DMS53 treated with DMSO at 0.1 percent for 48 hours (cell line): Measurements from ENCODE around the gene RNASE11.
"Not testable (repeated sequence)": the region's sequence is repeated elsewhere in the genome, so short reads cannot be mapped to it uniquely, and the experiment has no call there.

Experiments used
- DNase-seq: peaks from one replicate; lab custom pipeline; 2025; ENCODE audit not compliant: unreplicated experiment; lab: John Stamatoyannopoulos, UW

Gene RNASE11

DNA sequence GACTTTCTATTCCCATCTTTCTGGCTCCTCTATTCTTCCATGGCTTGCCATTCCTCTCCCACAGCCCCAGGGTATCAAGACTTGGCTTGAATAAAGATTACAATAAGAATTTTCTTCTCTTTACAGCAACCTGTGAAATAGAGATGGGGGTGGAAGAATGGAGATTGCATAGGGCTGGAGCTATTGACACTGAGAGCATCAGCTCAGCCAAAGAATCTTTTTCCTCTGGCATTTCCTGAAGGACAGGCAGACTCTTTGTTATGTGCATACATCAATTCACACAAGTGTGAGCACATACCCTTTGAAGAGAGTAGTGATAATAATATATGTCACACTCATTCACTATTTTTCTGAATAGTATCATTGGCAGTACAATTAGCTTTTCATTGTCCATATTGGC lies 4.7 kb downstream of the RNASE11 start:
- DNase-seq, result no peak

DNA sequence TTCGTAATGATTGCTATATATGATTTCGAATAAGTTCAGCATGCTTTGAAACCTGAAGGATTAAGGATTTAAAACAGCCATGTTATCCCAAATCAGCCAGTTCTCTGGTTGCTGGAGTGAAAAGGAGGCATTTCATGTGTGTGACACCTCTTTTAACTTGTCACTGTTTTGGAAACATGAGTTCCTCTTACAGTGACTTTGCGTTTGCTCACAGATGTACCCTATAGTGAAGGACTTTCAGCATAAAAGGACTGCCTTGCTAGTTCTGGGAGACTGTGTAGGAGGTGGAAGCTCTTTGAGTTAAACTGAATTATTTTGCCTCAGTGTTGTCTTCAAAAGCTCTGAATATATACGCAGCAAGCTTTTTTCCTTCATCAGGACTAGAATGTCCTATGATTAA lies 7.6 kb downstream of the RNASE11 start:
- DNase-seq, result no peak

DNA sequence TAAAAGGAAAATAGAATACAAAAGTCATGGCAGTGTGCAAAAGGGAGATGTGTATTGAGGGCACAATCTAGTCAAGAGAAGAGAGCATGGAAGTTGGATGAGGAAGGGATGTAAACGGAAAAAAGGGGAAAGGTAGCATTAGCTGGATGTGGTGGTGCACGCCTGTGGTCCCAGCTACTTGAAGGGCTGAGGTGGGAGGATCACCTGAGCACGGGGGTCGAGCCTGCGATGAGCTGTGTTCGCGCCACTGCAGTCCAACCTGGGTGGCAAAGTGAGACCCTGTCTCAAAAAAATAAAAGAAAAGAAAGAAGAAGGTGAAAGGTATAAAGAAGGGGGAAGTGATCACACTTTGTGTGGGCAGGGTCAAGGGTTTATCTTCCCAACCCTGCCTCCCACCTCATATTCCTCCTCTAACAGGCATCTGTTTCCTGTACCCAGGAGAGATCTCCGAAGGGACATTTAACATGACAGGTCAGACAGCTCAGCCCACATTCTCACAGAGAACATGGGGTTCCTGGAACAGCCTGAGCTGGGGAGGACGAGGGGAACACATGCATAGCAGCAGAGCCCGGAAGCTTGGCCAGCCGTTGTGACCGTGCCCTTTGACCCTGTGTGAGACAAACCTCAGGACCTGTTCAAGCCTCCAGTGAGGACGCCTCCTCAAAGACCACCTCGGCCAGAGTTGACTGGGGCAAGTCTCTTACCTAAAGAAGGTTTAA lies 8.9 kb downstream of the RNASE11 start:
- DNase-seq, result no peak

DNA sequence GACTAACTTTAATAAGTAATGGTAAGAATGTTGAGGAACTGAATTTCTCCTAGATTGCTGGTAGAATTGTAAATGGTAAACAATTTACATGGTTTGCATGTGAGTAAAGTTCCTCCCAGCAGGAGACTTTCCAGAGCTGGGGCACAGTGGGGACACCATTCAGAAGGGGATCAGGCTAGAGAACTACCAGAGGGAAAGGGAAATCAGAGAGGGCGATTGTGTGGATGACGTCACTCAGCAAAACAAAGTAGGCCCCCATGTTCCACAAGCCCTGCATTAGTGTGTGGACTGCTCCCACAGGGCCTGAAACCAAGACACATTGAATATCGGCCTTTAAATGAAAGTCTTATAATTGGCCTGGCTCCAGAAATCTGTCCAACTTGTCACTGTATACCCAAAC lies 9.5 kb downstream of the RNASE11 start:
- no peak for DNase-seq

DNA sequence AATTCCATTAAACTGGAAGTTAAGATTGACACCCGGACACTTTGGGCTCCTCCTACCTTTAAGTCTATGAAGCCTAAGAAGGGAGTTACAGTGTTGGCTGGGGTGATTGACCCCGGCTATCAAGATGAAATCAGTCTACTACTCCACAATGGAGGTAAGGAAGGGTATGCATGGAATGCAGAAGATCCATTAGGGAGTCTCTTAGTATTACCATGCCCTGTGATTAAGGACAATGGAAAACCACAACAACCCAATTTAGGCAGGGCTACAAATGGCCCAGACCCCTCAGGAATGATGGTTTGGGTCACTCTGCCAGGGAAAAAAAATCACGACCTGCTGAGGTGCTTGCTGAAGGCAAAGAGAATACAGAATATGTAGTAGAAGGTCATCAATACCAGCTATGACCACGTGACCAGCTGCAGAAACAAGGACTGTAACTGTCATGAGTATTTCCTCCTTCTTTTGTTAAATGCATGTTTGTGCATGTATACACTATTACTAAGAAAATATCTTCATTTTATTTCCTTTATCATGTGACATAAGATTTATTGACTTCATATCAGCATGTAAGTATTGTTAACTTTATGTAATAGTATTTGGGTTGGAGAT lies 15.3 kb downstream of the RNASE11 start:
- not testable (repeated sequence) for DNase-seq

DNA sequence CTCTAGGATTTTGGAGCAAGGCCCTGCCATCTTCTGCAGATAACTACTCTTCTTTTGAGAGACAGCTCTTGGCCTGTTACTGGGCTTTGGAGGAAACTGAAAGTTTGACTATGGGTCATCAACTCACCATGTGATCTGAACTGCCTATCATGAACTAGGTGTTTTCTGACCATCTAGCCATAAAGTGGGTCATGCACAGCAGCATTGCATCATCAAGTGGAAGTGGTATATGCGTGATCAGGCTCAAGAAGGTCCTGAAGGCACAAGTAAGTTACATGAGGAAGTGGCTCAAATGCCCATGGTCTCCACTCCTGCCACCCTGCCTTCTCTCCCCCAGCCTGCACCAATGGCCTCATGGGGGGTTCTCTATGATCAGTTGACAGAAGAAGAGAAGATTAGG lies 17.1 kb downstream of the RNASE11 start:
- DNase-seq, result not testable (repeated sequence)

DNA sequence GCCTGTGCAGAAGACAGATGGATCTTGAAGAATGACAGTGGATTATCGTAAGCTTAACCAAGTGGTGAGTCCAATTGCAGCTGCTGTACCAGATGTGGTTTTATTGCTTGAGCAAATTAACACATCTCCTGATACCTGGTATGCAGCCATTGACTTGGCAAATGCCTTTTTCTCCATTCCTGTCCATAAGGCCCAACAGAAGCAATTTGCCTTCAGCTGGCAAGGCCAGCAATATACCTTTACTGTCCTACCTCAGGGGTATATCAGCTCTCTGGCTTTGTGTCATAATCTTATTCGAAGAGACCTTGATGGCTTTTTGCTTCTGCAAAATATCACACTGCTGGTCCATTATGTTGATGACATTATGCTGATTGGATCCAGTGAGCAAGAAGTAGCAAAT lies 17.9 kb downstream of the RNASE11 start:
- DNase-seq, result not testable (repeated sequence)

DNA sequence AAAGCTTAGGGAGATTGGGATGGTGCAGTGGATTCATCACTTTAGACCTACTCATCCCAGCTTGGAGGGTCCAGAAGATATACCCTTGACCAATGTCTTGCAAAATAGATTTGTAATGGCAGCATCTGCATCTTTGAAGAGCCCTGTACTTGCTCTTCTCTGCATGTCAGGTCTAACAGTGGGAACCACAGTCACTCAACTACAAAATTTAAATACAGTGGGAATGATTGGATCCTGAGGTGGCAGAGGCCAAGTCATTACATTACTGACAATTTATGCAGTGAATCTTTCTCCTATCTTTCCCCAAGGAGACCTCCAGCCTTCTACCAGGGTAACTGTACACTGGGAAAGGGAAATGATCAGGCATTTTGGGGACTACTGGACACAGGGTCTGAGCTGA lies 18.7 kb downstream of the RNASE11 start:
- DNase-seq, result no peak

DNA sequence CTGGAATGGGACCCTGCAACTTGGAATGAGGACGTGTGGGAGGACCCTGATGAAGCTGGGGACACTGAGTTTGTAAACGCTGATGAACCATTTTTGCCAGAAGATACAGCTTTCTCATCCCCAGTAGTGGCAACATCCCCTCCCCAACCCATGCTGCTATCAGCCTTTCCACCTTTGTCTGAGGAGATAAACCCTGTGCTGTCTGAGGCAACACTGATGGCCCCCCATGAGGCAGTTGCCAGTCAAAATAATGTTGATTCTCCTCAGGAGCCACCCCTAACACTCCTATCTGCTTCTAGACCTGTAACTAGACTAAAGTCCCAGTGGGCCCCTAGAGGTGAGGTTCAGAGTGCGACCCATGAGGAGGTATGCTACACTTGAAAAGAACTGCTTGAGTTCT lies 19.4 kb downstream of the RNASE11 start:
- no peak for DNase-seq

DNA sequence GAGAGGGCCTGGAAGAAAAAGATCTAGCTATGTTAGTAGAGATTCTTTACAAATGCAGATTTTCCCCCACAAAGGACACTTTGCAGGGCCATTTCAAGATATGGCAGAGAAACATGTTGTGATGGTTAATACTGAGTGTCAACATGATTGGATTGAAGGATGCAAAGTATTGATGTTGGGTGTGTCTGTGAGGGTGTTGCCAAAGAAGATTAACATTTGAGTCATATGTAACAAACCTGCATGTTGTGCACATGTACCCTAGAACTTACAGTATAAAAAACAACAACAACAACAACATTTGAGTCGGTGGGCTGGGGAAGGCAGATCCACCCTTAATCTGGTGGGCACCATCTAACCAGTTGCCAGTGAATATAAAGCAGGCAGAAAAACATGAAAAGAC lies 20.6 kb downstream of the RNASE11 start:
- DNase-seq, result not testable (repeated sequence)

DNA sequence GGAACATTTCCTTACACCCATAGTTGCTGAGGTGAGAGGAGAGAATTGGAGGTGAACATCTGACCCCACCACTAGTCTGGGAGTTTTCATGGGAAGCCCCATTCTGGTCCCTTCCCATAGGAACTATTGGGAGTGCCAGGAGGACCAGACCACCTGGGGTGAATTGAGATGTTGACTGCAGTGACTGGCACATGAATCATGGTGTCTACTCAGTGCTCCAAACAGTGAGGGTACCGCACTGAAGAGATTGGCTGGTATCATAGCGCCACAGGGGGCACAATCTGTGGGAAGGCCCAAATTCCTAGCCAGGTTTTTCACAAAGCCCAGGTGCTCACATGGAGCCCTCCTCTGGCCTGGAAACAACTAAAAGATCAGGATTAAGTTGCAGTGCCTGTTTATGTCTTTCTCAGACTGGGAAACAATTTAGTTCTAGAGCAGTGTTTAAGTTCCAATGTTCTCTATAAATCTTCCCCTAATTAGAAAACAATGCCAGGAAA lies 23.3 kb downstream of the RNASE11 start:
- no peak for DNase-seq

DNA sequence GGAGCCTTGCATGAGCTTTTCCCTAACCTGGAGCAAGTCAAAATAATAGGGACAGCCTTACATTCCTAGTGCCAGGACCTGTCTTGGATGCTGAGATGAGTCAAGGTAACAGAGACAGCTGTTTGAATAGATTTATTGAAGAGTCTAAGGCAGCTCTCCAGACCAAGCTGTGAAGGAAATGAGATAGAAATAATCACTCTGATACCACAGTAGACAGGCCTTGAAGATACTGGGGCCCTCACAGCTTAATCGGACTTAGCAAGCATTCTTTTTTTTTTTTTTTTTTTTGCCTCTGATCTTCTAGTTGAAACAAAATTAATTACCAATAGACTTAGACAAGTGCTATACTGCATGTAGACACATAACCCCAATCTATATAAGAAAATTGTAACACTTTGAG lies 23.8 kb downstream of the RNASE11 start:
- no peak for DNase-seq

DNA sequence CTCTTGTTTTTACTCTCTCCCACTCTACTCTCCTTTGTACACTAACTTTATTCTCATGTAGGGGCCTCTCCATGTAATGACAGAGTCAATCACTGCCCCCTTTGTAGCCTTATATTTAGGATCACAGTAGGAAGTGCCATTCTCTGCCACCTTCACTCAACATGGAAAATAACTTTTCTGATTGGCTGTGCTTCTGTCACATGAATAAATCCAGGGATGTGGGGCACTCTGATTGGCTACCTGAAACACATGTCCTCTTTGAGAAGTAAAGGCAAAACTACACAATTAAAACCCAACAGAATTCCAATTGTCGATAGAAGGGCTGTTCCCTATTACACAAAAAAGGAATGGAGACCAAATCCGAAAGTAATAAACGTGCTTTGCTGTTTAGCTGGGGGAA lies 26.8 kb downstream of the RNASE11 start, which contains the start of gene RNASE9:
Gene RNASE9, minus strand, starts transcription at position 87 of the 400 bp plus-strand sequence.
- no peak for DNase-seq

DNA sequence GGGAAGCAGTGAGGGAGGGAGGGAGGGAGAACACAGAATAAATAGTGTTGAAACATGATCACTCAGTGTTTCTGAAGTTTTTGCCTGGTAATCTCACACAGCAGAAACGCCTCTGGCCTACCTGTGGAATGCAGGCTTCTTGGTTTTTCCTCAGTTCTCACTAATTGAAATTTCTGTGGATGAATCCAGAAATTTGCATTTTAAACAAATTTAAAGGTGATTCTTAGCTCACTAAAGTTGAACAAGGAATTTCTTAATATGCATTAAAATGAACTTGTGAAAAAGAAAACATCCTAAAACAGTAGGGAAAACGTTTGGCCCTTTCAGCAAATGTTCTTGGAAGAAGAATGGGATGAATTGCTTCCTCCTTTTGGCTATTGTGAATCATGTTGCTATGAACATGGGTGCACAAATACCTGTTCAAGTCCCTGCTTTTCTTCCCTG lies 28.3 kb downstream of the RNASE11 start:
- DNase-seq, result no peak

DNA sequence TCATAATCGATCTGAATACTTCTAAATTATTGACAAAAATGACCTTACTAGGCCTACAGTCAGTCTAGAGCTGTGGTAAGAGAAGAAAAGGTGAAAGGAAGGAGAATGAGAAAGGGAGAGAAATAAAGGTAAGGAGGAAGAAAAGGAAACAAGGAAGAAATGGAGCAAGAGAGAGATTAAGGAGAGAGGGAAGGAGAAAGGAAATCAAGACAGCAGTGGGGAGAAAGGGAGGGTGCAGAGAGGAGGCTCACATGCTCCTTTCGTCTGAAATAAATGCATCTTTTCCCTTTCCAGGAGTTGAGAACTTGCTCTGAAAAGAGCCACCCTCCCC lies 30.6 kb downstream of the RNASE11 start:
- DNase-seq, result no peak

DNA sequence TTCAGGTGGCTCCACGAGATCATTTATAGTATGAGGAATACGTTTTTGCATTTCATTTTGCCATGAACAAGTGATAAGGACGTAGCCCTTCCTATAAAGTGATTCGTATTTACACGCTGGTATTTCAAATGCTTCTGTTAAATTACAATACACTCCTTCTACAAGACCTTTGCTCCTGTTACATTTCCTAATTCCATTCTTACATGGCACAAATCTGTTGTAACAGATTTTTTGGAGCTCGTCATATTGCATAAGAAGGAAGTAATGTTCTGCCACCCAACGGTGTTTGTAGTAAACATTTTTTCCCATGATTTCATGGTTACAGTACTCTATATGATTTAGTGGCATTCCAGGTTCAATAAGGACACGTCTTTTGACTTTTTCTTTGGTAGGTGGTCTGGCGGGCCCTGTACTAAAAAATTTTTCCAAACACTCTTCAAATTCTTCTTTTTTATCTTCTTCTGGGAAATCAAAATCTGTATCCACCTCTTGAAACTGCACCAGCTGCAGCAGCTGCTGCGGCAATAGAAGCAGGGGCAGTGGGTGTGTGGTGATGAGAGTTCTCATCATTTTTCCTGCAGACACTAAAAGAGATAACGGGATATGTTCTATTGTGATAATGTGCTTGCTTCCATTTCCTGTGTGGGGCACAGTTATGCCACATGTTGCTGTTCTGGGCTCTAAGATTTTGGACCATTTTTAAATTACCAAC lies 31.1 kb downstream of the RNASE11 start:
- DNase-seq, result no peak

DNA sequence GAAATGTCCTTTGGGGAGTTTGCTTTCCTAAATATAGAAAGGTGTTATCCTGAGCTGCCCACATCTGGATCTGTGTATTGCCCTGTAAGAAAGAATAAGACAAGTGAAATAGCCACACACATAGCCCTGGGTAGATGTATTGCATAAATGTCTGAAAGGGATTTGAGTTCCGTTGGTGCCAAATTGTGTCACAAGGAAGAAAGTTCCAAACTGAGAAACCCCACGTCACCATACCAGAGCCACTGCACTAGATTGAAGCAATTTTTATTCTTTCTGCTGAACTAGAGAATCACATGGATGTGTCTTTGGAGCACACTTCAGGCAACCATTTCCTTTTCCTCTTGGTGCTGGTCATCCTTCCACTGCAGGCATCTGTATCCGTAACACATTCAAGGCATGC lies 32.0 kb downstream of the RNASE11 start:
- no peak for DNase-seq

DNA sequence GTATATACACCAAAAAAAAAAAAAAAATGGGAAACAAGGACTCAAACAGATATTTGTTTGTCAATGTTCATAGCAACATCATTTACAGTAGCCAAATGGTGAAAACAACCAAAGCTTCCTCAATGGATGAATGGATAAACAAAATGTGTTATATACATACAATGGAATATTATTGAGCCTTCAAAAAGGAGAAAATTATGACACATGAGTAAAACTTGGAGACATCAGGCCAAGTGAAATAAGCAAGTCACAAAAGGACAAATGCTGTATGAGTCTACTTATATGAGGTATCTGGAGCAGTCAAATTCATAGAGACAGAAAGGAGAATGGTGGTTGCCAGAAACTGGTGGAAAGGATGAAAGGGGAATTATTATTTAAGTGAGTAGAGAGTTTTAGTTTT lies 34.8 kb downstream of the RNASE11 start:
- no peak for DNase-seq

DNA sequence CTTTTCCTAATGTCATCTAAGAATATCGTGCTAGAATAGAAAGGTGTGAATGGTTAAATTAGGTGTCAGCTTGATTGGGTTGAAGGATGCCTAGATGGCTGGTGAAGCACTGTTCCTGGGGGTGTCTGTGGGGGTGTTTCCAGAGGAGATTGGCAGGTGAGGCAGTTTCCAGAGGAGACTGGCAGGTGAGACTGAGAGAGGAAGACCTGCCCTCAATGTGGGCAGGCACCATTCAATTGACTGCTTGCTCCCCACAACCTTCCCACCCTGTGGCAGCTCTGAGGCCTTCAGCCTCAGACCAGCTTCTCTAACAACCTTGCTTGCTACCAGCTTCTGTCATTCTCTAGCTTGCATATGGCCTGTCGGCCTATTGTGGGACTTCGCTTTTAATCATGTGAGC lies 36.2 kb downstream of the RNASE11 start:
- no peak for DNase-seq

DNA sequence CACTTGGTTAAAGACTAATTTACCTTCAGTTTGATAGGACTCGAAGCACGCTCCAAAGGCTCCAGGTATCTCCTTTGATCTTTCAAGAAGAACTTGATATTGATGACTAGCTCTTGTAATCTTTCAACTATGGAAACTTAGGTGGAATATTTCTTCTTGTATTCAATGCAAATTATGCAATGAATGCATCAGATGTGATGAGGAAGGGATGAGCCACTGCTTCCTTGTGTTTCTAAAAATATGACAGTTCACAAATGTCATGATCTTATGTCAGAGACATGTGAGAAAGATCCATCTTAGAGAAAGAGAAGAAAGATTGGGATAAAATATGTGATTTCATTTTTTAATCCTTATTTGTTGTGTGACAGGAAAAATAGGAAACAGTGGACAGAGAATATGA lies 36.9 kb downstream of the RNASE11 start:
- DNase-seq, result no peak

DNA sequence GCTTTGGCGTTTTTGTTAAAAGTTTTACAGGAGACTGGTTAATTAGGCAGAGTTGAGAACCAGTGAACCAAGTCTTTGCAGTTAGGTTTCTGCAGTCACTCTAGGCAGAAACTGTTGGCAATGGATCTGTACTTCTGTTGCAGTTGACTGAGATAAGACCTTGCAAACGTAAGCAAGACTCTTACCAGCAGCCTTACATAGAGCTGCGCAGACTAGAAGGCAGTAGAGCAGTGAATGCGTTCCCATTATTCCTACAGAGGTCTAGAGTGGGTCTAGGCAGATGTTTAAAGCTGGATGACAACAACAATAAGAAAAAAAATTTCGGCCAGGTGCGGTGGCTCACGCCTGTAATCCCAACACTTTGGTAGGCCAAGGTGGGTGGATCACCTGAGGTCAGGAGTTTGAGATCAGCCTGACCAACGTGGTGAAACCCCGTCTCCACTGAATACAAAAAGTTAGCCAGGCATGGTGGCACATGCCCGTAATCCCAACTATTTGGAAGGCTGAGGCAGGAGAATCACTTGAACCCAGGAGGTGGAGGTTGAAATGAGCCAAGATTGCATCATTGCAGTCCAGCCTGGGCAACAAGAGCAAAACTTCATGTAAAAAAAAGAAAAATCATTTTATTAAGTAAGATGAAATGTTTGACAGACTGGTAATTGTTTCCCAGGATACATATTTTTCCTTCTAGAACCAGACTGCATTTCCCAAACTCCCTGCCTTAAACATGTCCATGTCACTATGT lies 39.2 kb downstream of the RNASE11 start:
- no peak for DNase-seq
